Pancreas (tissue), 10 donors: ENCODE results near the gene C20orf96. TPM values are rescaled to one million over a fixed set of nuclear protein-coding genes. Genes with fewer than 3 reads are reported as not detected.
"Not testable (repeated sequence)": the region's sequence is repeated elsewhere in the genome, so short reads cannot be mapped to it uniquely, and the experiment has no call there.

ENCODE experiments used
- ATAC-seq, 4 donors: fragments of 200-7000 bp; cut with Tn5 transposase; one replicate each; pipeline versions ENCODE4 v1.8.0 to v1.9.1; 2020; ENCODE audit warnings: mild to moderate bottlenecking in 4 of 4, moderate library complexity in 4 of 4
- DNase-seq, 6 donors: peaks; one replicate each; pipeline ENCODE4 v3.0.0-alpha.2; 2020
- FAIRE-seq: peaks from 2 replicates; lab custom pipeline; 2012; peaks lifted over from hg19 to GRCh38; lab: Jason Lieb, UNC
- H3K27ac ChIP-seq, 4 donors: fragments of 200-600 bp; sonication (generic); 1 replicate in 3 of 4; 2 replicates in 1 of 4; pipeline versions ENCODE4 v1.5.0 to v1.8.0; 2020
- H3K27me3 ChIP-seq, 4 donors: fragments of 200-600 bp; one replicate each; pipeline ENCODE4 v1.8.0; 2021
- H3K36me3 ChIP-seq, 3 donors: fragments of 200-600 bp; sonication (generic) in 1 of 3; one replicate each; pipeline versions ENCODE4 v1.5.0 to v1.8.0; 2020 to 2021
- H3K4me1 ChIP-seq, 3 donors: fragments of 200-600 bp; one replicate each; pipeline ENCODE4 v1.8.0; 2021
- H3K4me3 ChIP-seq, 4 donors: fragments of 200-600 bp; sonication (generic) in 2 of 4; one replicate each; pipeline versions ENCODE4 v1.5.0 to v1.8.0; 2020 to 2021
- H3K9me3 ChIP-seq, 4 donors: fragments of 200-600 bp; one replicate each; pipeline ENCODE4 v1.8.0; 2021
- WGBS, 2 donors: extraction: QIAGEN DNeasy Blood & Tissue Kit; methylation state at CpG; one replicate each; pipeline ENCODE4 v1.1.7; 2013; 5-methylcytosine and 5-hydroxymethylcytosine counted together
- intact Hi-C, 3 donors: fragments of 100-400 bp; cut with DNase I; formaldehyde crosslinking; loops; one replicate each; pipeline versions ENCODE4 v1.11.1 to v1.14.2; 2022
- polyA plus RNA-seq, 2 donors: library from polyadenylated mRNA; stranded (reverse); fragments of 200-250 nt; gene quantifications; one replicate each; pipeline ENCODE4 v1.2.3, GENCODE V29; 2013
- total RNA-seq, 6 donors: library from RNA; stranded (reverse); fragmentation: NEBNext Ultra II Directional in 4 of 6; extraction: Animal tissue kit (Norgen Biotek cat#: 25700) in 4 of 6; gene quantifications; one replicate each; pipeline versions ENCODE4 v1.2.1 to v1.2.4, GENCODE V29; 2021 to 2023
- TF ChIP-seq, protein P1 (sequence below), 4 donors: fragments of 200-600 bp; sonication (generic) in 3 of 4; IDR thresholded peaks; one replicate each; pipeline versions ENCODE4 v1.5.0 to v1.8.0; 2021; ENCODE audit warnings: antibody characterized with exemption in 4 of 4
- donor health status: healthy with polysubstance abuse.
- donor health status: DM: no; HTN: no; CAD: no; lungs with moderate emphysema.
- donor health status: DM: no; HTN: no; CAD: no.
- donor health status: control.
- donor health status: control.
- donor health status: Bipolar disorder and iron deficiency.
- donor health status: DM: yes; HTN: yes; CAD: no.
- donor health status: DM: no; HTN: no; CAD: no.
- donor health status: DM: no; HTN: no; CAD: no.
- donor health status: DM: yes; HTN: yes; CAD: no.

Gene C20orf96
- total and polyA plus RNA-seq, 8 donors = 2.5 to 6.8 (median 4.0) TPM

- no peaks in the 10 kb centered on the region for H3K36me3 ChIP-seq
- no peak overlapping the region for H3K27ac ChIP-seq
- no peaks in the 10 kb centered on the region for H3K27me3 ChIP-seq
- ATAC-seq (peak in 1 of 4 donors; percentile 32), DNase-seq (no peak), FAIRE-seq (no peak)
- H3K9me3 ChIP-seq = no peaks in the 10 kb centered on the region
- TF ChIP-seq, protein P1, sequence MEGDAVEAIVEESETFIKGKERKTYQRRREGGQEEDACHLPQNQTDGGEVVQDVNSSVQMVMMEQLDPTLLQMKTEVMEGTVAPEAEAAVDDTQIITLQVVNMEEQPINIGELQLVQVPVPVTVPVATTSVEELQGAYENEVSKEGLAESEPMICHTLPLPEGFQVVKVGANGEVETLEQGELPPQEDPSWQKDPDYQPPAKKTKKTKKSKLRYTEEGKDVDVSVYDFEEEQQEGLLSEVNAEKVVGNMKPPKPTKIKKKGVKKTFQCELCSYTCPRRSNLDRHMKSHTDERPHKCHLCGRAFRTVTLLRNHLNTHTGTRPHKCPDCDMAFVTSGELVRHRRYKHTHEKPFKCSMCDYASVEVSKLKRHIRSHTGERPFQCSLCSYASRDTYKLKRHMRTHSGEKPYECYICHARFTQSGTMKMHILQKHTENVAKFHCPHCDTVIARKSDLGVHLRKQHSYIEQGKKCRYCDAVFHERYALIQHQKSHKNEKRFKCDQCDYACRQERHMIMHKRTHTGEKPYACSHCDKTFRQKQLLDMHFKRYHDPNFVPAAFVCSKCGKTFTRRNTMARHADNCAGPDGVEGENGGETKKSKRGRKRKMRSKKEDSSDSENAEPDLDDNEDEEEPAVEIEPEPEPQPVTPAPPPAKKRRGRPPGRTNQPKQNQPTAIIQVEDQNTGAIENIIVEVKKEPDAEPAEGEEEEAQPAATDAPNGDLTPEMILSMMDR (IDR thresholded peaks at IDR 0.05) = no peak
- H3K4me3 ChIP-seq = no peak overlapping the region
- 70 to 73% methylated on average over 3 of the region's 3 CpGs for WGBS, 2 donors
- no peaks in the 10 kb centered on the region for H3K4me1 ChIP-seq
- intact Hi-C loops = no loop called here
Measured at GRCh38 chr20:227439-228105, 63.0 kb downstream of the C20orf96 start.

DNA sequence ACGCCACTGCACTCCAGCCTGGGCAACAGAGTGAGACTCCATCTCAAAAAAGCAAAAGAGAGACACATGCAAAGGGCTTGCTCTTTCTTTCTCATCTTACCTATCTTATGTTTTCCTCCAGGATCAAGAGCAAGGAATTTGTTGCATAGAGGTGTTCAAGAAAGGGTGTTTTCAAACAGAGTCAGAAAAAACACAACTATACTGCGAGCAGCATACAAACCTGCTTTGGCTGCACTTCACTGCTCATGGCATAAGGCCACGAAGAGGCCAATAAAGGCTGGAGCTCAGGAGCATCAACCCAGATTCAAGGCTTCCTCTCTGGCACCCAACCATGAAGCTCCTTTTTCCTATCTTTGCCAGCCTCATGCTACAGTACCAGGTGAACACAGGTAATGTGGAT lies 63.6 kb downstream of the C20orf96 start, which contains the start of gene DEFB129:
DEFB129 (plus strand) TSS at position 301 of the 400 bp plus-strand sequence; CDS start at position 332, 31 bp downstream.
- TF ChIP-seq, protein P1 (IDR thresholded peaks at IDR 0.05) = no peak
- ATAC-seq = no peak
- DNase-seq = no peak
- Histone ChIP-seq H3K27ac (no peak within 1 kb of the TSS), H3K4me3 (no peak within 1 kb of the TSS), H3K4me1 (no peaks in the 10 kb centered on the region), H3K27me3 (no peaks in the 10 kb centered on the region), H3K36me3 (no peaks in the 10 kb centered on the region), H3K9me3 (no peaks in the 10 kb centered on the region)
- no peak for FAIRE-seq
- 69 to 74% methylated on average over 3 of the region's 3 CpGs for WGBS, 2 donors
- intact Hi-C loops = no loop called here

GRCh38 chr20:225879-226278 lies 64.7 kb downstream of the C20orf96 start:
- intact Hi-C loops, H3K27me3 ChIP-seq, H3K4me1 ChIP-seq, H3K27ac ChIP-seq, FAIRE-seq, DNase-seq, H3K9me3 ChIP-seq, ATAC-seq, H3K36me3 ChIP-seq, H3K4me3 ChIP-seq: not testable (repeated sequence)
- WGBS, 2 donors = 75 to 78% methylated on average over 3 of the region's 3 CpGs

DNA sequence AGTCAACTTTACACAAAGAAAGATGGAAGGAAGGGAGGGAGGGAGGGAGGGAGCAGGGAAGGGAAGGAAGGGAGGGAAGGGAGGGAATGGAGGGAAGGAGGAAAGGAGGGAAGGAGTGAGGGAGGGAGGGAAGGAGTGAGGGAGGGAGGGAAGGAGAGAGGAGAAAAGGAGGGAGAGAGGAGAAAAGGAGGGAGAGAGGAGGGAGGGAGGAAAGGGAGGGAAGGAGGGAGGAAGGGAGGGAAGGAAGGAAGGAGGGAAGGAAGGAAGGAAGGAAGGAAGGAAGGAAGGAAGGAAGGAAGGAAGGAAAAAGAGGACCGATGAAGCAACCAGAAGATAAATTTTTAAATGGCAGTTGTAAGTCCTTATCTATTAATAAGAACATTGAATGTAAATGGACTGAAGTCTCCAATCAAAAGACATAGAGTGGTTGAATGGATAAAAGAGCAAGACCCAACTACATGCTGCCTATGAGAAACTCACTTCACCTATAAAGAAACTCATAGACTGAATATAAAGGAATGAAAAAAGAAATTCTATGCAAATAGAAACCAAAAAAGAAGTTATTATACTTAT lies 69.2 kb downstream of the C20orf96 start:
- Histone ChIP-seq H3K27ac (no peak overlapping the region), H3K9me3 (no peaks in the 10 kb centered on the region), H3K27me3 (no peaks in the 10 kb centered on the region), H3K4me1 (no peaks in the 10 kb centered on the region), H3K36me3 (no peaks in the 10 kb centered on the region), H3K4me3 (no peak overlapping the region)
- TF ChIP-seq, protein P1 (IDR thresholded peaks at IDR 0.05) = no peak
- 52 to 67% methylated on average over 1 of the region's 1 CpG for WGBS, 2 donors
- no peak for DNase-seq
- no peak for ATAC-seq
- no peak for FAIRE-seq
- intact Hi-C loops = no loop called here

Other genes with a start within 250 kb of the C20orf96 start
- gene DEFB125, start 203.1 kb downstream of the C20orf96 start, total RNA-seq = not detected
- gene DEFB125, start 203.1 kb downstream of the C20orf96 start, polyA plus RNA-seq = not detected
- gene DEFB126, start 148.2 kb downstream of the C20orf96 start, total RNA-seq = not detected
- gene DEFB126, start 148.2 kb downstream of the C20orf96 start, polyA plus RNA-seq = not detected
- not detected for gene DEFB127, start 133.3 kb downstream of the C20orf96 start, total RNA-seq
- gene DEFB127, start 133.3 kb downstream of the C20orf96 start, polyA plus RNA-seq = not detected
- not detected for gene DEFB128, start 101.0 kb downstream of the C20orf96 start, total RNA-seq
- not detected for gene DEFB128, start 101.0 kb downstream of the C20orf96 start, polyA plus RNA-seq
- not detected for gene DEFB129, start 63.5 kb downstream of the C20orf96 start, total RNA-seq
- gene DEFB129, start 63.5 kb downstream of the C20orf96 start, polyA plus RNA-seq = not detected
- gene DEFB132, start 33.0 kb downstream of the C20orf96 start, total RNA-seq = not detected
- gene DEFB132, start 33.0 kb downstream of the C20orf96 start, polyA plus RNA-seq = under 1 TPM in 1 of 2 donors, not detected in 1; 0.02 TPM
- gene ZCCHC3, start 6.8 kb upstream of the C20orf96 start, total RNA-seq = 1 to 10 TPM; 4.2 to 8.1 (median 6.2) TPM
- gene ZCCHC3, start 6.8 kb upstream of the C20orf96 start, polyA plus RNA-seq = 10 to 100 TPM in 1 of 2 donors, 1 to 10 TPM in 1; 5.2 to 10.7 TPM
- gene SOX12, start 34.8 kb upstream of the C20orf96 start, total RNA-seq = 1 to 10 TPM; 4.3 to 8.8 (median 6.5) TPM
- gene SOX12, start 34.8 kb upstream of the C20orf96 start, polyA plus RNA-seq = 1 to 10 TPM; 2.9 to 4.8 TPM
- gene NRSN2, start 56.4 kb upstream of the C20orf96 start, total RNA-seq = 10 to 100 TPM; 10.7 to 23.0 (median 15.3) TPM
- 10 to 100 TPM; 25.5 to 41.3 TPM for gene NRSN2, start 56.4 kb upstream of the C20orf96 start, polyA plus RNA-seq
- gene TRIB3, start 90.0 kb upstream of the C20orf96 start, total RNA-seq = 10 to 100 TPM in 1 of 6 donors, 1 to 10 TPM in 5; 4.4 to 97.7 (median 6.6) TPM
- gene TRIB3, start 90.0 kb upstream of the C20orf96 start, polyA plus RNA-seq = 10 to 100 TPM in 1 of 2 donors, 1 to 10 TPM in 1; 6.5 to 12.8 TPM
- gene RBCK1, start 117.5 kb upstream of the C20orf96 start, total RNA-seq = 10 to 100 TPM; 34.9 to 62.0 (median 41.1) TPM
- 100 to 1,000 TPM; 130 to 148 TPM for gene RBCK1, start 117.5 kb upstream of the C20orf96 start, polyA plus RNA-seq
- 10 to 100 TPM; 11.1 to 21.4 (median 12.9) TPM for gene TBC1D20, start 171.8 kb upstream of the C20orf96 start, total RNA-seq
- 10 to 100 TPM; 11.5 to 17.3 TPM for gene TBC1D20, start 171.8 kb upstream of the C20orf96 start, polyA plus RNA-seq